H1 (cell line): Measurements from ENCODE around the gene KCNMA1. TPM values are rescaled to one million over a fixed set of nuclear protein-coding genes. Genes with fewer than 3 reads are reported as not detected.

Source experiments
- CTCF ChIP-seq, 3 experiments: IDR thresholded peaks; 1 replicate in 2 of 3; 2 replicates in 1 of 3; pipeline versions ENCODE4 v1.5.1 to v1.6.1; 2011; ENCODE audit warnings: low read length in 3 of 3, mild to moderate bottlenecking in 3 of 3, inconsistent platforms in 2 of 3, low read depth in 1 of 3, moderate library complexity in 1 of 3; ENCODE audit not compliant: insufficient read depth in 1 of 3; ENCODE audit errors: control extremely low read depth in 1 of 3
- polyA plus RNA-seq, 7 experiments: library from polyadenylated mRNA; depleted of rRNA in 3 of 7; stranded (reverse) in 5 of 7; unstranded in 2 of 7; fragments of >200 nt in 5 of 7; fragments of 200-250 nt in 2 of 7; gene quantifications; 1 replicate in 5 of 7; 2 replicates in 1 of 7; 4 replicates in 1 of 7; pipeline versions ENCODE4 v1.2.1 to v1.2.3, GENCODE V29; 2011 to 2013; ENCODE audit warnings: missing spikeins in 2 of 7, mixed read lengths in 2 of 7
- total RNA-seq: library from RNA; stranded (reverse); fragmentation: NEBNext Ultra II Directional; extraction: Animal tissue kit (Norgen Biotek cat#: 25700); gene quantifications from 2 replicates; pipeline ENCODE4 v1.2.1, GENCODE V29; 2021

Gene KCNMA1
- total and polyA plus RNA-seq, 2 of the 8 experiments (the other 6 are each of a cell fraction or from before 2014, with no cell fraction given) = 10.2 to 11.1 TPM

GRCh38 chr10:77149706-77150105 lies 487.9 kb downstream of the KCNMA1 start (continued):
- no peak for TF ChIP-seq CTCF (IDR thresholded peaks at IDR 0.05; ENCODE audit: control extremely low read depth in 1 of 3, insufficient read depth in 1 of 3, low read depth in 1 of 3, low read length in 3 of 3)
